Natural killer cell (primary cell): ENCODE measurements around the gene UCN3. TPM values are rescaled to one million over a fixed set of nuclear protein-coding genes. Genes with fewer than 3 reads are reported as not detected.
A peak's percentile ranks its signal among the peaks of the same experiment; 100 is the strongest.

Experiments used
- ATAC-seq, 3 donors: fragments of 150-1000 bp in 2 of 3; fragments of 200-7000 bp in 1 of 3; cut with Tn5 transposase; 1 replicate in 1 of 3; 2 replicates in 2 of 3; pipeline ENCODE4 v1.10.0; 2021; ENCODE audit warnings: mild to moderate bottlenecking in 2 of 3, moderate library complexity in 2 of 3
- DNase-seq, 2 donors: peaks; one replicate each; pipeline versions ENCODE4 v3.0.0 to v3.0.0-alpha.2; 2013 to 2021; ENCODE audit warnings: mixed read lengths in 1 of 2
- H3K27ac ChIP-seq: one replicate; pipeline ENCODE4 v1.5.1; 2013; ENCODE audit warnings: mild to moderate bottlenecking, low read length
- H3K27me3 ChIP-seq: one replicate; pipeline ENCODE4 v1.6.1; 2013; ENCODE audit warnings: low read length; ENCODE audit not compliant: control insufficient read depth, insufficient read depth
- H3K36me3 ChIP-seq: one replicate; pipeline ENCODE4 v1.6.1; 2013; ENCODE audit warnings: low read length; ENCODE audit not compliant: control insufficient read depth, insufficient read depth
- H3K4me1 ChIP-seq: one replicate; pipeline ENCODE4 v1.6.1; 2013; ENCODE audit warnings: low read length; ENCODE audit not compliant: control insufficient read depth, insufficient read depth
- H3K4me3 ChIP-seq: one replicate; pipeline ENCODE4 v1.5.1; 2013; ENCODE audit warnings: low read length
- H3K9me3 ChIP-seq: one replicate; pipeline ENCODE4 v1.6.1; 2013; ENCODE audit warnings: low read length; ENCODE audit not compliant: control insufficient read depth, insufficient read depth
- H3K27ac Mint-ChIP-seq, 2 donors: one replicate each; pipeline ENCODE4 v1.8.0; 2022; ENCODE audit warnings: mild to moderate bottlenecking in 2 of 2, mixed read lengths in 2 of 2, moderate library complexity in 1 of 2
- H3K27me3 Mint-ChIP-seq, 2 donors: one replicate each; pipeline ENCODE4 v1.8.0; 2022; ENCODE audit warnings: low read depth in 2 of 2, mixed read lengths in 2 of 2
- H3K36me3 Mint-ChIP-seq: one replicate; pipeline ENCODE4 v1.8.0; 2022; ENCODE audit warnings: mixed read lengths
- H3K4me1 Mint-ChIP-seq, 2 donors: one replicate each; pipeline ENCODE4 v1.8.0; 2022; ENCODE audit warnings: mixed read lengths in 2 of 2
- H3K4me3 Mint-ChIP-seq: one replicate; pipeline ENCODE4 v1.8.0; 2022; ENCODE audit warnings: mild to moderate bottlenecking, moderate library complexity, mixed read lengths
- H3K9me3 Mint-ChIP-seq, 2 donors: one replicate each; pipeline ENCODE4 v1.8.0; 2022; ENCODE audit warnings: mixed read lengths in 2 of 2
- WGBS: methylation state at CpG from one replicate; pipeline ENCODE4 v1.1.7; 2013; ENCODE audit warnings: missing lambda C conversion rate; ENCODE audit not compliant: insufficient coverage; 5-methylcytosine and 5-hydroxymethylcytosine counted together
- intact Hi-C: fragments of 100-400 bp; cut with micrococcal nuclease; formaldehyde crosslinking; loops from one replicate; pipeline ENCODE4 v1.14.2; 2022
- total RNA-seq, 4 donors: library from RNA; stranded (reverse); fragments of 120-200 nt in 1 of 4; gene quantifications; one replicate each; pipeline versions ENCODE4 v1.2.3 to v1.2.4, GENCODE V29; 2013 to 2022
- TF ChIP-seq, protein P1 (sequence below): fragments of 200-600 bp; IDR thresholded peaks from one replicate; pipeline ENCODE4 v1.8.0; 2022; ENCODE audit warnings: antibody characterized with exemption

Gene UCN3
- total RNA-seq, 3 donors from 2014 or later (not counting 1 experiment from before 2014, with no cell fraction given): not detected

DNA sequence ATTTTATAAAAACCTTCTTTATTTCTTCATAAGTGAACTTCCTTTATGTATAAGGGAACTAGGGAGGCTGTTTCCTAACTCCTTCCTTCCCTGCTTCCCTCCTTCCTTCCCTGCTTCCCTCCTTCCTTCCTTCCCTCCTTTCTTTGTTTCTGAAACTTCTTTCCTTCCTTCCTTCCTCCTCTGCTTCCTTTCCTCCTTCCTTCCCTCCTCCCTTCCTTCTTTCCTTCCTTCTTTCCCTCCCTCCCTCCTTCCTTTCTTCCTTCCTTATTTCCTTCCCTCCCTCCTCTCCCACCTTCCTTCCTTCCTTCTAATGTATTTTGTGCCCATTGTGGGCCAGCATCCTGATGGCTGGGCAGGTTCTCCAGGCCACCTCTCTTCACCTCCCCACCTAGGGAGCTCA is 26.8 kb upstream of the UCN3 start:
- no peaks in the 10 kb centered on the region for H3K9me3 Mint-ChIP-seq
- Histone ChIP-seq H3K27me3 (no peaks in the 10 kb centered on the region), H3K4me1 (no peaks in the 10 kb centered on the region), H3K36me3 (no peaks in the 10 kb centered on the region), H3K9me3 (no peaks in the 10 kb centered on the region), H3K27ac (no peak overlapping the region), H3K4me3 (no peak overlapping the region)
- H3K36me3 Mint-ChIP-seq: no peaks in the 10 kb centered on the region
- no peaks in the 10 kb centered on the region for H3K27me3 Mint-ChIP-seq
- TF ChIP-seq, protein P1, sequence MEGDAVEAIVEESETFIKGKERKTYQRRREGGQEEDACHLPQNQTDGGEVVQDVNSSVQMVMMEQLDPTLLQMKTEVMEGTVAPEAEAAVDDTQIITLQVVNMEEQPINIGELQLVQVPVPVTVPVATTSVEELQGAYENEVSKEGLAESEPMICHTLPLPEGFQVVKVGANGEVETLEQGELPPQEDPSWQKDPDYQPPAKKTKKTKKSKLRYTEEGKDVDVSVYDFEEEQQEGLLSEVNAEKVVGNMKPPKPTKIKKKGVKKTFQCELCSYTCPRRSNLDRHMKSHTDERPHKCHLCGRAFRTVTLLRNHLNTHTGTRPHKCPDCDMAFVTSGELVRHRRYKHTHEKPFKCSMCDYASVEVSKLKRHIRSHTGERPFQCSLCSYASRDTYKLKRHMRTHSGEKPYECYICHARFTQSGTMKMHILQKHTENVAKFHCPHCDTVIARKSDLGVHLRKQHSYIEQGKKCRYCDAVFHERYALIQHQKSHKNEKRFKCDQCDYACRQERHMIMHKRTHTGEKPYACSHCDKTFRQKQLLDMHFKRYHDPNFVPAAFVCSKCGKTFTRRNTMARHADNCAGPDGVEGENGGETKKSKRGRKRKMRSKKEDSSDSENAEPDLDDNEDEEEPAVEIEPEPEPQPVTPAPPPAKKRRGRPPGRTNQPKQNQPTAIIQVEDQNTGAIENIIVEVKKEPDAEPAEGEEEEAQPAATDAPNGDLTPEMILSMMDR: no peak
- ATAC-seq (no peak), DNase-seq (no peak)
- intact Hi-C loops: no loop called here
- no peak overlapping the region for H3K4me3 Mint-ChIP-seq
- peaks cover 26 to 48% of the 10 kb centered on the region in 2 donors for H3K4me1 Mint-ChIP-seq
- peak overlapping the region in 1 of 2 donors; percentile 15 for H3K27ac Mint-ChIP-seq

DNA sequence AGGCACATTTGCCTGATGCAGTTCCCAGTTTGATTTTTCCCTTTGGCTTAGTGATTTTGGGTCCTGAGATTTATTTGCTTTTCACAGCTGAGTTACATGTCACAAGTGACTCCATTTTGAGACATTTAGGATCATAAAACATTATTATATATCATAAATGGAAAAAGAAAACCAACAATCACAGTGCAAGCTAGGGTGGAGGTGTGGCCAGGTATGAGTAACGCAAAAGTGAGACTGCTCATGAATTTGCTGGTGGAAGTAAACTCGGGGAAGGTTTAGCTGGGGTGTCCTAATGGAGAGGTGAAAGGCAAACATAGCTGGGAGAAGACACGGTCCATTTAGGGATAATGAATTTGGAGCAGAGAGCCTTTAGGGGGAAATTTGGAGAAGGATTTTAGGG is 21.7 kb upstream of the UCN3 start:
- H3K27ac Mint-ChIP-seq: peak overlapping the region in 1 of 2 donors; percentile 29
- no peaks in the 10 kb centered on the region for H3K27me3 ChIP-seq
- ATAC-seq: no peak
- DNase-seq: no peak
- no peaks in the 10 kb centered on the region for H3K9me3 ChIP-seq
- H3K27me3 Mint-ChIP-seq: no peaks in the 10 kb centered on the region
- no peak overlapping the region for H3K4me3 Mint-ChIP-seq
- H3K4me1 Mint-ChIP-seq: peaks cover 25 to 31% of the 10 kb centered on the region in 2 donors
- no peaks in the 10 kb centered on the region for H3K36me3 ChIP-seq
- H3K4me1 ChIP-seq: peaks cover 4% of the 10 kb centered on the region
- WGBS: 95% methylated on average over 3 of the region's 3 CpGs
- TF ChIP-seq, protein P1: no peak
- no peaks in the 10 kb centered on the region for H3K36me3 Mint-ChIP-seq
- intact Hi-C loops: loop anchor here (1.0 to 5.0 kb wide), 2 partner anchors 251 to 494 kb away; partner anchors contain the start of gene AKR1C3
- H3K9me3 Mint-ChIP-seq: no peaks in the 10 kb centered on the region
- H3K27ac ChIP-seq: no peak overlapping the region
- no peak overlapping the region for H3K4me3 ChIP-seq

DNA sequence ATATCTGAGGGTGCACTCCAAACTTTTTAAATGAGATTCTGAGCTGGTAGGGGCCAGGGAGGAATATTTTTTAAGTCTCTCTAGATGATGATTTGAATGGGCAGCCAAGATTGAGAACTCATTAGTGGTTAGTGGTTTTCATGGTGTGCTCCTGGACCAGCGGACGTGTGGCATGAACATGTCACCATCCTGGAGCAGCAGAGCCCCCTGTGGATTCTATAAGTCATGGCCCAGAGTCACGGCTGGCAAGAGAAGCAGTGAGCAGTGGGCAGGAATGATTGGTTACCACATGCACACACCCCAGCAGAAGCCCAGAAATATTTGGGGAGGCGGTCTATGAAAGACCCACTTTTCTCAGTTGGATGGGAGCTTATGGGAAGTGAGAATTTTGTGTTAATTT is 21.2 kb upstream of the UCN3 start:
- DNase-seq (peak in 1 of 2 donors; percentile 44), ATAC-seq (peak; percentile 71 to 89 (median 81))
- no peak overlapping the region for H3K4me3 Mint-ChIP-seq
- peak overlapping the region in 1 of 2 donors; percentile 29 for H3K27ac Mint-ChIP-seq
- no peaks in the 10 kb centered on the region for H3K27me3 Mint-ChIP-seq
- Histone ChIP-seq H3K4me1 (peaks cover 4% of the 10 kb centered on the region), H3K36me3 (no peaks in the 10 kb centered on the region), H3K9me3 (no peaks in the 10 kb centered on the region), H3K27me3 (no peaks in the 10 kb centered on the region), H3K27ac (no peak overlapping the region), H3K4me3 (no peak overlapping the region)
- WGBS: 41% methylated on average over 4 of the region's 4 CpGs
- TF ChIP-seq, protein P1: peak; percentile 44
- peaks cover 25 to 27% of the 10 kb centered on the region in 2 donors for H3K4me1 Mint-ChIP-seq
- intact Hi-C loops: loop anchor here (1.0 to 5.0 kb wide), 2 partner anchors 251 to 494 kb away; partner anchors contain the start of gene AKR1C3
- no peaks in the 10 kb centered on the region for H3K9me3 Mint-ChIP-seq
- H3K36me3 Mint-ChIP-seq: no peaks in the 10 kb centered on the region

DNA sequence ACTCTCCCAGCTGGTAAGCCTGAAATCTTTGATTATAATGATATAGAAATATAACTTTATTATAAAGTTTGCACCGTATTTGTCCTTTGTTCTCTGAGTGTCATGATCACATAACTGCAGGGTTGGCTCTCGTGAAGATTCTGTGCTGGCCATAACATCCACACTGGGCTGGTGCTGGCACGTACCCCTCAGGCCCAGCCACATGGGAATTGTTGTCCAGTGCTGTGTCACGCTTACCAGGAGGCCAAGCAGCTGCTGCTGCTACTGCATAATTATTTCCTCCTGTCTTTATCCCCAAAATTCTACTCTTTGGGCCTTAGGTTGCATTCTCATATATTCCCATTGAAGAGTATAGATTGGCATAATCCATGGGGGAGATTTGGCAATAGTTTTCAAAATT is 20.8 kb upstream of the UCN3 start:
- no peak overlapping the region for H3K27ac Mint-ChIP-seq
- no peak overlapping the region for H3K27ac ChIP-seq
- no peaks in the 10 kb centered on the region for H3K36me3 Mint-ChIP-seq

More for the DNA sequence above, 20.8 kb upstream of the UCN3 start:
- H3K4me1 Mint-ChIP-seq: peaks cover 25 to 26% of the 10 kb centered on the region in 2 donors
- no peaks in the 10 kb centered on the region for H3K36me3 ChIP-seq
- H3K9me3 Mint-ChIP-seq: no peaks in the 10 kb centered on the region
- H3K27me3 ChIP-seq: no peaks in the 10 kb centered on the region
- H3K4me3 Mint-ChIP-seq: no peak overlapping the region
- H3K9me3 ChIP-seq: no peaks in the 10 kb centered on the region
- peaks cover 4% of the 10 kb centered on the region for H3K4me1 ChIP-seq
- H3K4me3 ChIP-seq: no peak overlapping the region
- ATAC-seq: no peak
- no peak for DNase-seq
- 96% methylated on average over 4 of the region's 4 CpGs for WGBS
- no peaks in the 10 kb centered on the region for H3K27me3 Mint-ChIP-seq
- intact Hi-C loops: loop anchor here (1.0 to 5.0 kb wide), 2 partner anchors 252 to 495 kb away; partner anchors contain the start of gene AKR1C3
- TF ChIP-seq, protein P1: no peak
